ENCODE measurements around the gene GZMA. TPM values are rescaled to one million over a fixed set of nuclear protein-coding genes. Genes with fewer than 3 reads are reported as not detected.
A peak's percentile ranks its signal among the peaks of the same experiment; 100 is the strongest.

GZMA gene
- total RNA-seq, 1 donor from 2014 or later = not detected

DNA sequence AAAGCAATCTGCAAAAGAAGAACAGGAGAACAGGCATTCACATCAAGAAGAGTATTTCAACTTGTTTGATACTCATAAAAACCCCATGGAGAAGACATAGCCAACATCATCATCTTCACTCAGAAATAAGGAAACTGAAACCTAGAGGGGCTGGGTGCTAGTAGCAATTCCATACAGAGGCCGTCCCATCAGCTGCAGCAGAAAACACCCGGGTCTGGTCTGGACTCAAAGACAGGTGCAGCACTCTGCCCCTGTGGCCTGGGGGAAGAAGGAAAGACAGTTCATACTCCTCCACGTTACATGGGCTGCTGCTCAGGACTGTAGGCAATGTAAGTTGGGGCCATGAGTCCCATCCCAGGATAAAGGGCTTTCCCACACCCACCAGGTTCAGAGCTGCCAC, 11.6 kb downstream of the GZMA start:
- Mint-ChIP-seq H3K27me3 (ENCODE audit: low read depth) (peaks cover 22% of the 10 kb centered on the region), H3K9me3 (no peaks in the 10 kb centered on the region), H3K27ac (no peak overlapping the region), H3K4me3 (no peak overlapping the region), H3K4me1 (no peaks in the 10 kb centered on the region), H3K36me3 (no peaks in the 10 kb centered on the region)
- DNase-seq (ENCODE audit: low spot score in 2 of 2, unreplicated experiment in 2 of 2) = no peak
- TF ChIP-seq, protein P1, sequence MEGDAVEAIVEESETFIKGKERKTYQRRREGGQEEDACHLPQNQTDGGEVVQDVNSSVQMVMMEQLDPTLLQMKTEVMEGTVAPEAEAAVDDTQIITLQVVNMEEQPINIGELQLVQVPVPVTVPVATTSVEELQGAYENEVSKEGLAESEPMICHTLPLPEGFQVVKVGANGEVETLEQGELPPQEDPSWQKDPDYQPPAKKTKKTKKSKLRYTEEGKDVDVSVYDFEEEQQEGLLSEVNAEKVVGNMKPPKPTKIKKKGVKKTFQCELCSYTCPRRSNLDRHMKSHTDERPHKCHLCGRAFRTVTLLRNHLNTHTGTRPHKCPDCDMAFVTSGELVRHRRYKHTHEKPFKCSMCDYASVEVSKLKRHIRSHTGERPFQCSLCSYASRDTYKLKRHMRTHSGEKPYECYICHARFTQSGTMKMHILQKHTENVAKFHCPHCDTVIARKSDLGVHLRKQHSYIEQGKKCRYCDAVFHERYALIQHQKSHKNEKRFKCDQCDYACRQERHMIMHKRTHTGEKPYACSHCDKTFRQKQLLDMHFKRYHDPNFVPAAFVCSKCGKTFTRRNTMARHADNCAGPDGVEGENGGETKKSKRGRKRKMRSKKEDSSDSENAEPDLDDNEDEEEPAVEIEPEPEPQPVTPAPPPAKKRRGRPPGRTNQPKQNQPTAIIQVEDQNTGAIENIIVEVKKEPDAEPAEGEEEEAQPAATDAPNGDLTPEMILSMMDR (IDR thresholded peaks at IDR 0.05; ENCODE audit: unreplicated experiment) = no peak

DNA sequence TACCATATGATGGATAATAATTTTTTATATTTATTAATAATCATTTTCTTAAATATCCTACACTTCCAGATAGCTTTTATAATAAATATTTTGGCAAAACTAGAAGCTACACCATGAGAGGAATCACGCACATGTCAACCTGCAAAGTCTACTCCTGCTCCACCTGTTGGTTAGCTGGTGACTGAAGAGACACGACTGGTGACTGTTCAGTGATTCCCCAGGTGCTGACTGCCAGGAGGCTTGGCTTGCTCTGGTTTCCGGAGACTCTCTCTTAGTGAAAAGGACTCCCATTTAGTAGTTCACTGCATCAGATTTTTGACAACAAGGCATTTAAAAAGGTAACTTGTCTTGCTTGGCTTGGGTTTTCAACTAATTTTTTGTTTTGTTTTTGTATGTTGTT, 20.9 kb downstream of the GZMA start:
- Mint-ChIP-seq H3K9me3 (no peaks in the 10 kb centered on the region), H3K4me3 (no peak overlapping the region), H3K4me1 (no peaks in the 10 kb centered on the region), H3K27ac (no peak overlapping the region), H3K36me3 (no peaks in the 10 kb centered on the region), H3K27me3 (ENCODE audit: low read depth) (peaks cover 31% of the 10 kb centered on the region)
- TF ChIP-seq, protein P1 (IDR thresholded peaks at IDR 0.05; ENCODE audit: unreplicated experiment) = no peak
- no peak for DNase-seq (ENCODE audit: low spot score in 2 of 2, unreplicated experiment in 2 of 2)

DNA sequence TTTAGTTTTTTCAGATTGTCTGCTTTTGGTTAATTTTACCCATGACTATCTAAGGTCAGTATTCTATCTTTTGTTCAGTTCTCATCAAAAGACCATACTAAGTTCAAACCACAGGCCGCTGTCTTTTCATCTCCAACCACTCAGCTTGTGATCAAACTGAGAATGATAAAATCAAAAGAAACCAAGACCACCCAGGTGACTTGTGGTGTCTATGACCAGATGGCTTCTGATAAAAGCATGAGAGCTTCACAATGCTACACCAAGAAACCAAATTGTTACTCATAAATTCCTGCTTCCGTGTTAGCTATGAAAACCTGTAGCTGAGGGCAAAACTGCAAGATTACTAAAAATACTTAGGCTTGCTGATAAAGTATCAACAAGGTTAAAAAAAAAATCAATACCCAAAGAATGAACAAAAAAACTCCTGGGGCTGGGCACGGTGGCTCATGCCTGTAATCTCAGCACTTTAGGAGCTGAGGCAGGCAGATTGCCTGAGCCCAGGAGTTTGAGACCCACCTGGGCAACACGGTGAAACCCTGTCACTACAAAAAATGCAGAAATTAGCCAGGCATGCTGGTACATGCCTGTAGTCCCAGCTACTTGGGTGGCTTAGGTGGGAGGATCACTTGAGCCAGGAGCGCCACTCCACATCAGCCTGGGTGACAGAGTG, 31.7 kb downstream of the GZMA start:
- H3K4me3 Mint-ChIP-seq = no peak overlapping the region
- peaks cover 26% of the 10 kb centered on the region for H3K9me3 Mint-ChIP-seq
- TF ChIP-seq, protein P1 (IDR thresholded peaks at IDR 0.05; ENCODE audit: unreplicated experiment) = no peak
- no peaks in the 10 kb centered on the region for H3K36me3 Mint-ChIP-seq
- H3K4me1 Mint-ChIP-seq = no peaks in the 10 kb centered on the region
- peaks cover 16% of the 10 kb centered on the region for H3K27me3 Mint-ChIP-seq (ENCODE audit: low read depth)
- DNase-seq (ENCODE audit: low spot score in 2 of 2, unreplicated experiment in 2 of 2) = no peak
- H3K27ac Mint-ChIP-seq = no peak overlapping the region

DNA sequence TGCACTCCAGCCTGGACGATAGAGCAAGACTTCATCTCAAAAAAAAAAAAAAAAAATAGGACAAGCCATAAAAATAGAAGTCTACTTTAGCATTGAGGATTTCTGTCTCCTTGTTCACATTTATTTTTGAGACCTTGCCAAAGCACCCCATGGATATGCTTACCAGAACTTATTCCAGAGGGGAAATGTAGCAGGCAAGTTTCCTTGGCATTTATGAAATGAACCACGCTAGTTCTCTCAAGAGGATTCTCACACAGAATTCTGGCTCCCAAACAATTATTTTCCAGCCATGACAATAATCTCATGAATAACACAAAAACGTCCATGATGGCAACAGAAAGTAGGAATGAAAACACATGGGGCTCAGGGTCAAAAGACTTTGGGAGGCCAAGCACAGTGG, 34.1 kb downstream of the GZMA start:
- Mint-ChIP-seq H3K4me3 (no peak overlapping the region), H3K4me1 (peaks cover 9% of the 10 kb centered on the region), H3K9me3 (peaks cover 10% of the 10 kb centered on the region), H3K27me3 (ENCODE audit: low read depth) (peaks cover 14% of the 10 kb centered on the region), H3K36me3 (no peaks in the 10 kb centered on the region), H3K27ac (no peak overlapping the region)
- no peak for DNase-seq (ENCODE audit: low spot score in 2 of 2, unreplicated experiment in 2 of 2)
- TF ChIP-seq, protein P1 (IDR thresholded peaks at IDR 0.05; ENCODE audit: unreplicated experiment) = no peak

DNA sequence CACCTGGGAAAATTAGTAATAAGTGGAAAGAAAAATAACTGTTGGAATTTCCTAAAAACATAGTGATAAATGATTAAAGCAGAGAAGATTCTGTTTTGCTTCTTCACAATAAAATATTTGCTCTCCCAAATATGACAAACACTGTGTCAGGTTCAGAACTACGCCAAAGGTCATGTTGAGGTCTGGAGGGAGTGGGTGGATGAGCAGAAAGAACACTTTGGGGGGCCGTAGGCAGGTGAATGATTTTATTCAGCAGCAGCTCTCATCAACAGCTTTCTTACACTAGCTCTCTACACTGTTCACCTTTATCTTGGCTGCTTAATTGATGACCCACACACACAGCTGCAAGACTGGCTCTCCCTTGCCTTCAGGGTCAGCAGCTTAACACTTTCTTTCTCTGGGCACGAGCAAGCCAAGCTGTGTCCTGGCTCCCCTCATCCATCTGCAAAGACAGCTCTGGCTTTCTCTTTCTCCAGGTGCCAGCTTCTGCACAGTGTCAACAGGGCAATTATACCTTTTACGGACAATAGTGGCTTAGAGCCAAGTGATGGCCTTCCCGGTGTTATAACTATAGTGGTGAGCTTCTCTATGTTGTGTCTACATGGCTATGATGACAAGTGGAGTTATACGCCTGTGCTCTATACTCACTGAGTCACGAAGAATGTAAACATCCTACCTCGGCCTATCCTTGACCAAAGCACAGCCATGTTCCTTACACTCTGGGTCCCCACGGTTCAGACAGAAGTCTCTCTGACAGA, 38.6 kb downstream of the GZMA start:
- Mint-ChIP-seq H3K9me3 (no peaks in the 10 kb centered on the region), H3K4me3 (no peak overlapping the region), H3K27ac (peak overlapping the region; percentile 22), H3K27me3 (ENCODE audit: low read depth) (peaks cover 35% of the 10 kb centered on the region), H3K36me3 (no peaks in the 10 kb centered on the region), H3K4me1 (peaks cover 9% of the 10 kb centered on the region)
- no peak for DNase-seq (ENCODE audit: low spot score in 2 of 2, unreplicated experiment in 2 of 2)
- TF ChIP-seq, protein P1 (IDR thresholded peaks at IDR 0.05; ENCODE audit: unreplicated experiment) = no peak
